LNCAP (cell line): ENCODE results near the gene MCF2.

Source experiments
- TF ChIP-seq, protein P1 (sequence below): fragments of 450-650 bp; IDR thresholded peaks from 2 replicates; pipeline ENCODE4 v1.5.1; 2017; ENCODE audit warnings: mild to moderate bottlenecking

Gene MCF2

DNA sequence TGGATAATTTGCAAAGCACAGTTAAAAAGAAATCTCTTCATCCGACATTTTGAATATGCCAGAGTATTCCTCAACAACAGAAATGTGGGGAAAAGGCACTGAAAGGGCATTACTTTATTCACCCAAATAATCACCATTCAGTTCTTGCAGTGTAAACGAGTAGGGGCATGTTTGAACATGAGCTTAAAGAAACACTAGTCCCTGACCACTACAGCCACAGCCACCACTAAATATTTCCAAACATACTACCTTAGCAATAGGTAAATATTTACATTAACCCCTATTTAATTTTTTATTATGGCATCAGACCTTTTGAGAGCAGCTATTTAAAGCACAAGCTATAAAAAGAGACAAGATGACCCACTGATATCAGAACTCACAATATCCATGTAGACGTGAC lies 27.6 kb downstream of the MCF2 start:
- TF ChIP-seq, protein P1, sequence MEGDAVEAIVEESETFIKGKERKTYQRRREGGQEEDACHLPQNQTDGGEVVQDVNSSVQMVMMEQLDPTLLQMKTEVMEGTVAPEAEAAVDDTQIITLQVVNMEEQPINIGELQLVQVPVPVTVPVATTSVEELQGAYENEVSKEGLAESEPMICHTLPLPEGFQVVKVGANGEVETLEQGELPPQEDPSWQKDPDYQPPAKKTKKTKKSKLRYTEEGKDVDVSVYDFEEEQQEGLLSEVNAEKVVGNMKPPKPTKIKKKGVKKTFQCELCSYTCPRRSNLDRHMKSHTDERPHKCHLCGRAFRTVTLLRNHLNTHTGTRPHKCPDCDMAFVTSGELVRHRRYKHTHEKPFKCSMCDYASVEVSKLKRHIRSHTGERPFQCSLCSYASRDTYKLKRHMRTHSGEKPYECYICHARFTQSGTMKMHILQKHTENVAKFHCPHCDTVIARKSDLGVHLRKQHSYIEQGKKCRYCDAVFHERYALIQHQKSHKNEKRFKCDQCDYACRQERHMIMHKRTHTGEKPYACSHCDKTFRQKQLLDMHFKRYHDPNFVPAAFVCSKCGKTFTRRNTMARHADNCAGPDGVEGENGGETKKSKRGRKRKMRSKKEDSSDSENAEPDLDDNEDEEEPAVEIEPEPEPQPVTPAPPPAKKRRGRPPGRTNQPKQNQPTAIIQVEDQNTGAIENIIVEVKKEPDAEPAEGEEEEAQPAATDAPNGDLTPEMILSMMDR = no peak

DNA sequence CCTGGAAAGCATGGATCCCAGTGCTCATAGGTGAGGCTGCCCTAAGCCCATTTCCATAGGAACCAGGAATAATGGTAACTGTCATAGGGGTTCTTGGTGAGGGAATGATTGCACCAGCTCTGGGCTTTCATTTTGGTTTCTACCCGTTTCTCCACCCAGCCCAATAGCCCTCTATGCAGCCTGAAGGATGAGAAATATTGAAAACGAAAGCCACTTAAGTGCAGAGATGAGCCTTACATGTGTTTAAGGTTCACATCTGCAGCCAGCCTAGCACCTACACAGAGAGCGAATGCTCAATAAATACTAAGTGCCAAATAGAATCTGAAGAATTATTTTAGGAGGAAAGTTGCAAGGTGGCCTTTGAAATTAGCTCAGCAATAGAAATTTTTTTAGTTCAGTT lies 60.4 kb downstream of the MCF2 start:
- TF ChIP-seq, protein P1 = no peak

DNA sequence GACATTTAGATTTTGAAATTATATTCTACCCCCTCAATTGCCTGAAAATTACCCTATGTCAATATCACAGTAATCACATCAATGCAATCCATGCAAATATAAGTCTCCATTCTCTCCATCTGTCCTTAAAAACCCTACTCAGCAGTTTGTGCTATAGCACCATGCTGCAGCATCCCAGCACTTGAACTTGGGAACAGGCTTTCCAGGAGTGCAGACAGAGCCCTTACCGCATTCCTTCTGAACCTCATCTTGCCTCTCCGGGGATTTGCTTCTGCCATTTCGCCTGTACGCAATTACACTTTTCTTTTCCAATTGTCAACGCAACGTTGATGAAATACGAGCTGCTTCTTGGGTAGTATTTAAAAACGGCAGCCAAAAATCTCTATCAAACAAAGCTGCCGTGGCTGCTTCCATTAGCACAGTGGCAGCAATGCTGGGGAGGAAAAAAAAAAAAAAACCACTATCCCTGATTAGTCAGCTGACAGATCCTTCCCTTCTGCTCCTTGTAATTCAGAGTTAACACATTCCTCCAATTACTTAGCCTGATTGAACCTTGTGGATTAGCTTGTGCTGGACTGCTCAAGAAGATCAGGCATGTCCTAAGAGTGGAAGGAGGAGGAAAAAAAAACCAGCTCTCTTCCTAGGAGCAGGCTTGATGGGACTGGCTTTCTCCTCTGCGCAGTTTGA lies 65.6 kb downstream of the MCF2 start:
- TF ChIP-seq, protein P1 = no peak

DNA sequence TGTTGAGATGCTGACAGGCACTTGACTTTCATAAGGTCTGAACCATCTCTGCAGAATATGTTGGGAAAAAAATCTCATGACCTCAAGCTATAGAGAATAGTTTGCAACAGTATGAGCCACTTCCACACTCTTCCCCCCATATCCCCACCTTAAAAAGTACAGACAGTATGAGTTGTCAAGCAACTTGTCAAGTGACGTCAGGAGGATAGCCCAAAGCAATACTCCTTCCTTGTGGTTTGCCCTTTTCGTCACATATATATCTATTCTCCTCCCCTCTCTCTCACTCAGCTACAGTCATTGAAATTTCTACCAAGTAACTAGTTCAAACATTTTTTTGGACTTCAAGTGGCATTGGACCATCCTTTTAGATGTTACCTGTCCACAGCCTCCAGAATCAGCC lies 67.7 kb downstream of the MCF2 start:
- TF ChIP-seq, protein P1 = no peak

DNA sequence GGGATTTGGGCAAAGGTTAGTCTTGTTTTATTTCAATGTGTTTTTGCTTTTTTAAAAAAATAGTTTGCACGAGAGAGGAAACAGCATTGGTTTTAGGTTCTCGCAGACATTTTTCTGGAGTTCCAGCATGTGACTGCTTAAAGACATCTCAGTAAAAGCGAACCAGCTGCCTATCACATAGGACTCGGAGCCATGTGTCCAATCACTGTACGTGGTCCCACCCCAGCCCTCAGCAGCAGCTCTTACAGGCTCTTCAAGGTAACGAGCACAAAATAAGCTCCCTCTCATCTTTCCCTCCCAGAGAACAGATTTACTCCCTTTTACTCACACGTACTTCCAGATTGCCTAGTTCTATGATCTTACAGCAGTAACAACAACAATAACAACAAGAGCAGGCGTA lies 68.7 kb downstream of the MCF2 start:
- TF ChIP-seq, protein P1 = no peak

DNA sequence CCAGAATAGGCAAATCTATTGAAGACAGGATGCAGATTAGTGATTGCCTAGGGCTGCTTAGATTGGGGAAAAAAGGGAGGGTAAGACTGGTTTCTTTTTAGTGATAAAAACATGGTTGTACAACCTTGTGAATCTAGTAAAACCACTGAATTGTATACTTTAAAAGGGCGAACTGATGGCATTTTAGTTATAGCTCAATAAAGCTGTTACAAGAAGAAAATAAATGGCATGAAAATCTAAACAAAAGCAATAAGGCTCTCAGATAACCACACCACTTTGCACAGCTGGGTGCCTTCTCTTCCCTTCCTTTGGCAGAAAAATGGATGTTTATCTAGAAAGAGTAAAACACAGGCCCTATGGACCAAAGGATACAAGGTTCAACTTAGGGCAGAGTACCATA lies 107.9 kb downstream of the MCF2 start:
- TF ChIP-seq, protein P1 = no peak

DNA sequence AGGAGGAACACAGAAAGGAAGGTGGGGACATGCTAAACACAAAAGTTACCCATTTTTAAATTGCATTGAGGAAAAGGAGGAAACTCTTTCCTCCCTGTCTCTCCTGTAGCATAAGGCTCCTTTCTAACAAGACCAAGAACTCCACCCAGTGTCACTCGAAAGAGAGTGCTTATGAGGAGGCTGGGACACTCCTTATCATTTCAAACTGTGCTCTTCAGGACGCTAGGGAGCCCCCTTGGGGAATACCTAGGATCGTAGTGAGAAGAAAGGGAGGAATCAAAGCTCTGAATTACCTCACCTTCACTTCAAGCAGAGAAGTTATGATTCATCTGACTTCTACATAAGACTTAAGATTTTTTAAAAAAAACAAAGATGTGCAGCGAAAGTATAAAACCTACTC lies 111.9 kb downstream of the MCF2 start:
- TF ChIP-seq, protein P1 = no peak

DNA sequence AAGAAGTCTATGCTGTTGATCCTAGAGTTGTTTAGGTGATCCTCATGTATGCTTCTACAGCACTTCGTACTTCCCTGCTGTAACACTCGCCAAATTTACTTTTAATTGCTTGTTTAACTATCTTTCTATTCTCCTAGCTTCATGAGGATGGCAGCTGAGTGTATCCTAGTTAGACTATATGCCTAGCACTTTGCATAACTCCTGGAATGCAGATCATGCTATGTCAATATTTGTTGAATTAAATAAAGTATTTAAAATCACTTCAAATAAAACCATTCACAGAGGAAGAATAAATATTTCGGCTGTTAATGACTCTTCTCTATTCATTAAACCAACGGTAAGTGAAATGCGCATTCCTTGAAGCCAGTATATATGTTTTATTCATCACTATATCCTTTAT lies 122.4 kb downstream of the MCF2 start:
- TF ChIP-seq, protein P1 = no peak
